ENCODE results near the gene IFT81.
A peak's percentile ranks its signal among the peaks of the same experiment; 100 is the strongest.
"Not testable (repeated sequence)": the region's sequence is repeated elsewhere in the genome, so short reads cannot be mapped to it uniquely, and the experiment has no call there.

Gene IFT81

DNA sequence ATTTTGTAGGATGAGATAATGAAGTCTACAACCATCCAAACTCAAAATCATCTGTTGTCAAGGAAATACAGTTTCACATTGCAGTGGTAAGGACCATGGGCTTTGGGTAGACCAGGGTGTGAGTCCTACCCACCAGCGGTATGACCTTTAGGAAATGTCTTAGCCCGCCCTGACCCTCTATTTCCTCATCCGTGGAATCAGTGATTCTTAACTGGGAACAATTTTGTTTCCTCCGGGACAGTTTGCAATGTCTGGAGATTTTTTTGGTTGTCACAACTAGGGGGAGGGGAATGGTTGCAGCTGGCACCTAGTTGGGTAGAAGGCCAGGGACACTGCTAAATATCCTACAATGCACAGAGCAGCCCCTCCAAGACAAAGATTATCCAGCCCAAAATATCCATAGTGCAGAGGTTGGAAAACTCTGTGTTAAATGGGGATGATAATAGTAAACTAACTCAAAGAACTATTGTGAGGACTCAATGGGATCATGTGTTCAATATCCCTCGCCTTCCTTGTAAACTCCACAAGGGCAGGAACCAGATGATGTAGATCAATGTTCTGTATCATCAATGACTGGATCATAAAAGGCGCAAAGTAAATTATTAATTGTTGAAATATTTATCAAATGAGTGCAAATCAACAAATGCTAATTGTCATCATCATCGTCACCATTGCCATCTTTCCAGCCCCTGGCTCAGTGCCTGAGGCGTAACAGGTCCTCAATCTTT is 15.7 kb upstream of the IFT81 start:
- DNase-seq = no peak

DNA sequence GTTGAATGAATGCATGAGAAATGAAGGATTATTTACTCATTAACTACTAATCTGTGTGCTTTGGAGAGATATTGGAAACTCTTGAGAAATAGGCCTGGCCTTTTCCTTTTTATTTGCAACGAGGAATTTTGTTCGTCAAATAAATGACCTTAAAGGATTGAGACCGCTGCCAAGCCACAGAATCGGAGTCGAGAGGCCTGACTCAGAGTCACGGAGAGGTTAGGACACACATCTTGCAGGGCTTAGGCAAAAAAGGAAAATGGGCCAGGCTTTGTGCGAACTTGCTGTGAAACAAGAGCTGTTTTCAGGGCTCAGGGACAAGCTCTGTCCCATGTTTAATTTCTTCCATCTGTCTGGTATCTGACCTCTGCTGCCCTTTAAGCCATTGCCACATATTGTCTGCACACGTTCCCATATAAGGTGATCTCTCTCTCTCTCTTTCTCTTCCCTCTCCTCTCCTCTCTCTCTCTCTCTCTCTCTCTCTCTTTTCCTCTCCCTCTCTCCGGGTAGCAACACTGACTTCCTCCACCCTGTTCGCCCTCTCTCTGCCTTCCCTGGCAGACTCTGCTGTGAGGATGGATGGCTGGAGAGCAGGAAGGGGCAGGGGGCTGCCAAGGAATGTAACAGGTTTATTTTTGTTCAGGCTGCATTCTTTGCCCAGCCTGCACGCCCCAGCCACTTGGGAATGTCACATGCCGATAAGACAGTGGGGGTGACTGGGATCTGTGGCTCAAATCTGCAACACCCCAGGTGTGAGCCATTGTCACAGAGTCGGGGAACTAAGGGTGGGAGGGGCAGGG is 14.9 kb upstream of the IFT81 start:
- peak; percentile 63 for DNase-seq

DNA sequence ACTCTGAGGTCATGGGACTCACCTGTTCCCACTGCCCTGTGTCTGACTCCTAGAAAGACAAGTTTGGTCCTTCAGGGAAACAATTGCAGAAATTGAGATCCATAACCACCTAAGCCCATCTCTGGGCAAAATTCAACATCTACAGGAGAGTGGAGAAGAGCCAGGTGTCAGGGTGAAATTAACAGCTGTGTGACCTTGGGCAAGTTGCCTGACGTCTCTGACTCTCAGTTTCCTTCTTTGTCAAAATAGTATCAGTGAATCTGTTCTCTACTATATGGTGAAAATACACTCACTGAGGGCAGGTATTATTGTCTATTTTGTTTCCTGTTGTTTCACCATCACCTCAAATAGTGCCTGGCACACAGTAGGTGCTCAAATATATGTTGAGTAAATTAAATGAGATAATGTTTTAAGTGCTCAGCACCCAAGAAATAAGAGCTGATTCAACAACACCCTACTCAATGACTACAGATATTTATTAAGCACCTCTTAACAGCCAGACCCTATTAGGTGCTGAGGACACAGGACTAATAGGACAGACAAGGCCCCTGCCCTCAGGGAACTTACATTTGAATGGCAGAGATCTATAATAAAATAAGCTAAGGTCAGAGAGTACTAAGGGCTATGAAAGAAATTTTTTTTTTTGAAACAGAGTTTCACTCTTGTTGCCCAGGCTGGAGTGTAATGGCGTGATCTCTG is 14.2 kb upstream of the IFT81 start:
- DNase-seq = no peak

DNA sequence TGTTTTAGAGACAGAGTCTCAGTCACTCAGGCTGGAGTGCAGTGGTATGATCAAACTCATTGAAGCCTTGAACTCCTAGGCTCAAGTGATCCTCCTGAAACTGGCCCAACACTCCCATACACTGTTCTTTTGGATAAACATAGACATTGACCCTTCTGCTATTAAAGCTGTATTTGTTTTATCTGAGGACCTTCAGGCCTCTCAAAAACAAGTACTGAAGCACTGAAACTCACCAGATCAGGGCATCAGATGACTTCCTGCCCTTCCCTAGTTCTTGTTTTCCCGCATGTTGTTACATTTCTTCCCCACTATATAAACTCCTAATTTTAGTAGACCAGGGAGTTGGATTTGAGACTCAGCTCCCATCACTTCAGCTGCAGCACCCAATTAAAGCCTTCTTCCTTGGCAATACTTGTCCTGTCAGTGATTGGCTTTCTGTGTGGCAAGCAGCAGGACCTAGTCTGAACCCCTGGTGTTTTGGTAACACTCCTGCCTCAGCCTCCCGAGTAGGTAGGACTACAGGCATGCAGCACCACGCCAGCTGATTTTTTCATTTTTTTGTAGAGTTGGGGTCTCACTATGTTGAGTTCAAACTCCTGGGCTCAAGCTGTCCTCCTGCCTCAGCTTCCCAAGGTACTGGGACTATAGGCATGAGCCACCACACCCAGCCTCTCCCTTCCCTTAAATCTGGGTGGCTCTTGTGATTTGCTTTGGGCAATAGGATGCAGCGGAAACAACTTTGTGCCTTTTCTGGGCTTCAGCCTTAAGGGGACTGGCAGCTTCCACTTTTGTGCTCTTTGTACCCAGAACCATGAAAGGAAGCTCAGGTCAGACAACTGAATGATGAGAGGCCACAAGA is 12.5 kb upstream of the IFT81 start:
- DNase-seq = no peak

DNA sequence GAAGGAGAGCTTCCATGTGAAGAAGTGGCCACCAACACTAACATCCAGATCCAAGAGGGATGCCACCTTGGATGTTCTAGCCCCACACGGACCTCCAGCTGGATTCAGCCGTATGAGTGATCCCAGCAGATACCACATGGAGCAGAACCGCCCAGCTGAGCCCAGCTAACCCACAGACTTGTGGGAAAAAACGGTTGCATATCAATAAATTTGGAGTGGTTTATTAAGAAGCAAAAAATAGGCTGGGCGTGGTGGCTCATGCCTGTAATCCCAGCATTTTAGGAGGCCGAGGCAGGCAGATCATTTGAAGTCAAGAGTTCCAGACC is 11.9 kb upstream of the IFT81 start:
- no peak for DNase-seq

DNA sequence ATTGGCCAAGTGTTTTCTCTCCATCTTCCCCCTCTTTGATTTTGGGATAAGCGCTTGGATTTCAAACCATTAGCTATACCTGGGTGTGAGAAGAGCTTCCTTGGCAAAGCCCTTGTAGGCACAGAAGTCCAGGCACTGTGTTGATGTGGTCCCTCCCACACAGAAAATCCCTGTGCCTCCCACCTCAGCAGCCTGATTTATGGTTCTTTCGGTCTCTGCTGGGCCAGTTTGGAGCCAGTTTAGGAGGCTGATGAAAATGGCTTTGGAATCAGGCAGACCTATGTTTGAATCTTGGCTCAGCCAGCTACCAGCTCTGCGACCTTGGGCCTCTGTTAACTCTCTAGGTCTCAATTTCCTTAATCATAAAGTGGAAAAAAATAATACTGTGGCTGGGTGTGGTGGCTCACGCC is 9.6 kb upstream of the IFT81 start:
- DNase-seq = no peak

DNA sequence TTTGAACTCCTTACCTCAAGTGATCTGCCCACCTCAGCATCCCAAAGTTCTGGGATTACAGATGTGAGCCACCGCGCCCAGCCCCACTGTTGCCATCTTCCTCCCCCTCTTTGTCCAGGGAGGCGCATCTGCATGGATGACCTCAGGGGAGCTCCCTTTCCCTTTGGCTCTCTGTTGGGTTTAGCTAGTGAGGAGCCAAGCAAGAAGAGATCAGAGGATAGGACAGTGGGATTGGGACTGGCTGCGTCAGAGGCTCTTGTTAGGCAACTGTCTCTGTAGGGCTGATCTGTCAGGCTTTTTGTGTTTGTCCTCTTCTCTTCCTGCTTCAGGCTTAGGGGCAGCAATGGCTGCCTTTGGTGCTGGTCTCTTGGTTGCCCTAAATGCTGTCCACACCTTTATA is 8.5 kb upstream of the IFT81 start:
- DNase-seq = no peak

DNA sequence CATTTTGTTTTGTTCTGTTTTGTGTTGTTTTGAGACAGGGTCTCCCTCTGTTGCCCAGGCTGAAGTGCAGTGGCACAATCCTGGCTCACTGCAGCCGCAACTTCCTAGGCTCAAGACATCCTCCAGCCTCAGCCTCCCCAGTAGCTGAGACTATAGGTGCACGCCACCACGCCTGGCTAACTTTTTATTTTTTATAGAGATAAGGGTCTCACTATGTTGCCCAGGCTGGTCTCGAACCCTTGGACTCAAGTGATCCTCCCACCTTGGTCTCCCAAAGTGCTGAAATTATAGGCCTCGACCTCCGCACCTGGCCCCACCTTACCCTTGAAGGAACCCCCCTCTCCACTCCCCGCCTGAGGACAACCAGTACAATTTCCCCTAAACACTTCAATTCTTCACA is 7.5 kb upstream of the IFT81 start:
- no peak for DNase-seq

DNA sequence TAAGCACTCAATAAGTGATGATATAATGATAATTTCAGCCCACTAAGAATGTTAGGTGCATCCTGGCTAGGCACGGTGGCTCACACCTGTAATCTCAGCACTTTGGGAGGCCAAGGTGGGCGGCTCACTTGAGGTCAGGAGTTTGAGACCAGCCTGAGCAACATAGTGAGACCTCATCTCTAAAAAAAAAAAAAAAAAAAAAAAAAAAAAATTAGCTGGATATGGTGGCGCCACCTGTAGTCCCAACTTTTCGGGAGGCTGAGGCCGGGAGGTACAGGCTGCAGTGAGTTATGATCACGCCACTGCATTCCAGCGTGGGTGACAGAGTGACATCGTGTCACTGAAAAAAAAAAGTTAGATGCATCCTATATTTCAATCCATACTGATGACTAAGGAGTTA is 6.9 kb upstream of the IFT81 start:
- DNase-seq = not testable (repeated sequence)

DNA sequence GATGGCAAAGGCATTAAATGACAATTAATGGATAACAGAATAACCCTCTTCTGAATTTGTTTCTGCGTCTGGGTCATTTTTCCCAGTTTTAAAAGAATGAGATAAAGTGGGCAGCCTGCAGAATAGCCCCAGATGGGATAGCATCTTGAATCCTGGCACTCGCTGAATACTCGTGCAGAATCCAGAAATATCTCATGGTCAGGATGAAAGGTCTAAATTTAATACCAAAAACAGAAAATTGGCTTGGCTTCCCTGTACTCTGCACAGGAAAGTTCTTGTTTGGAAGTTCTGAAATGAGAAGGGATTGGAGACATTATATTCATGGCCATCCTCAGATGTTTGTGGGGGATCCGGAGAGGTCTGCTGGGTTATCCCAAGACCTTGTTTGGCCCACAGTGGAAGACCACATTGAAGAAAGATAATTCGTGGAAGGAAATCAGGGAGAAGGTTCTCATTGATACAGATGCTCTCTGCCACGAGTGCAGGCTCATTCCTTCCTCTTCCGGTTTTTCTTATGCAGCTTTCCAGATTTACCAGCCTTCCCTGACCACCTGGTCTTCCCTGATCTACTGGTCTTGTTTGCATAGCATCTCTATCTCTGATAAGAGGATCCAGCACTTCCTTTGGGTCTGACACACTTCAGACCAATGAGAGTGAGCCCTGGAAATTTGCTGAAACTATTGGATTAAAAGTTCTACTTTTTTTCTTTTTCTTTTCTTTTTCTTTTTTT is 6.0 kb upstream of the IFT81 start:
- DNase-seq = no peak

DNA sequence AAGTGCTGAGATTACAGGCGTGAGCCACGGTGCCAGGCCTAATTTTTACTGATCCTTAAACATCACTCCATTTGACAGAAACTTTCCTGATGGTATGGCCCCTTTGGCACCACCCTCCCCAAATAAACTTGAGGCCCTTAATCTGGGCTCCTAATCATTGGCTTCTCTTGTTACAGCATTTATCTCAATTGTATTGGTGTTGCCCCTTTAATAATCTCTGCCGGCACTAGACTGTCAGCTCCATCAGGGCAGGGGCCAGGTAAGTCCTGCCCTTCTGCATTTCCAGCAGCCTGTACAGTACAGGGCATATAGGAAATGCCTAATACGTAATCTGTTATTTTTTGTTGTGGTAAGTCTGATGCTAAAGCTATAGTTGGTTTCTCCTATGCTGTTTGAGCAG is 1.2 kb upstream of the IFT81 start:
- DNase-seq = no peak

DNA sequence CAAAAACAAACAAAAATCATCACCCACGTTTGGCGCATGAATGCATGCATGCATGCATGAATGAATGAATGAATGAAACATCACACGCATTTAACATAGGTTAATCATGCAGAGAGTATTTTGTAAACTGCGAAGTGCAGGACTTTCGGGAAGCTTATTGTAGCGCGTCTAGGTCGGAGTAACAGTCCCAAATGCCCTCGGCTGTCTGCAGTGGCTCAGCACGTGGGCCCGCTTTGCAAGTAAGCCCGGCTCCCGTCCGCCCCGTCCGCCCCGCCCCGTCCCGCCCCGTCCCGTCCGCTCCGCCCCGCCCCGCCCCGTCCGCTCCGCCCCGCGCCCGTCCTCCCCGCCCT is 263 bp upstream of the IFT81 start:
- no peak for DNase-seq

DNA sequence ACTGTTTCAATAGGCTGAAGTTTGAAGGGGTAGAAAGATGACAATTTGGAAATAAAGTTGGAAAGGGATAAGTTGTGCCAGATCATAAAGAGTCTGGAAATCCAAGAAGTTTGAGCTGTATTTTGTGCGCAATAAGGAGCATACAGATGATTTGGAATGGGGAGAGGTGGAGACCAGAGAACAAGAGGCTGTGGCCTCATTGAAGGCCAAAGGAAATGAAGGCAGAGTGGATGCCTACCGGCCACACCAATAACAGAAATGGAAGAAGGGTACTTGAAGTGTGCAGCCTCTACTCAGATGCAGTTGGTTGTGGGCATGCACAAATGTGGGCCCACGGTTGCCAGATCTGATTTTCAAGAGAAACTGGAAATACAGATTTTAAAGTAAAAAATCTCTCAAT is 2.4 kb downstream of the IFT81 start:
- no peak for DNase-seq

DNA sequence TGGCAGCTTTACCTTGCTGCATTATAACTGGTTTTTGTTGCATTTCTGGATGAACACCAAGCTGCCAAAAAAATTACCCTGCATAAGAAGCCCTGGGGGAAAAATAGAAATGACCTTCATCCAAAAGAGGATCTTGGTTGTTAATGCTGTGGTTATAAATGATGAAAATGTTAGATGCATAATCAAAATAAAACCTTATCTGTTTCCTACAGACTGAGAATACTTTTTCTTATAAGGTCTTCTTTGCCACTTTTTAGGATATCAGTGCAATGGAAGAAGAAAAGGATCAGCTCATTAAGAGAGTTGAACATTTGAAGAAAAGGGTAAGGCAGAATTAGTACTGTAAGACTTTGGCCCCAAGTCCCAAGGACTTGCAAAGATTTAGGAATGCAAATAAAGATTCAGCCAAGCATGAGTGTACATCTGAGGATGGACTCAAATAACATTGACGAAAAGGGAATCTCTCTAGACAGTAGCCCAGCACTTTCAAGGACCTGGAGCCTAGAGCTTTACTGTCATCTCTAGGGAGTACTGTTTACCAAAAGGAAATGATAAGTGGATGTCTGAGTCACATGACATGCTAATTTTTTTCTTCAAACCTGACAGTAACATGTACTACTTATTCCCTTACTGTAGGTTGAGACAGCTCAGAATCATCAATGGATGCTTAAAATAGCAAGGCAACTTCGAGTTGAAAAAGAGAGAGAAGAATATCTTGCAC is 10.7 kb downstream of the IFT81 start:
- DNase-seq = no peak

DNA sequence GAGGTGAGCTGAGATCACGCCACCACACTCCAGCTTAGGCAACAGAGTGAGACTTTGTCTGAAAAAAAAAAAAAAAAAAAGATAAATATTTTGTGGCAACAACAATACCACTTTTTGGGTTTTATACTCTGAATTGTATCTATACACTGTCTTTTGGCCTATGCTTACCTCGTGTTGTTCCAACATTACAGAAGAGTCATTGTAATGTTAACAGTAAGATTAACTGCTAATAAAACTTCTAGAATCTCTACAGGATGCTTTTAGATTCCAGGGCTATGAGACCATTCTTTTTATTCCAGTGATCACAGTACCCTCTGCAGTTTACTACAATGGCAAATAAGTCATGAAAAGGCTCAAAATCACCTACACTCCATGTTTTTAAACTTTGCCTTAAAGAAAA is 11.6 kb downstream of the IFT81 start:
- DNase-seq = no peak

DNA sequence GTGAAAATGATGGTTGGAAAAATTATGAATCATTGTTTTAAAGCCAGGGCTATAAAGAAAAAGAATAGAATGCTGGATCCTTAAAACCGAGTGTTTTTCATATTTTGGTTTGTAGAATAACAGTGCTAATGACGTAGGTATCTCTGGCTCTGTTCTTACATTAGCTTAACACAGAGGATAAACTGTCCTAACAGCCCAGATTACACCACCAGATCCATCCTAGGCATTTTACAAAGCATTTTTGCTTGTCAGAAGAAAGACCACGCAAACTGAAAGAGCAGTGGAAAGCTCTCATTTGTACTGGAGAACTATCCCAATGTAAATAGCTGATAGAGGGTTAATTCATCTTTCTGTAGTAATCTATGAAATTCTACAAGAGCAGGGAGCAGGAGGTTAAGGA is 13.6 kb downstream of the IFT81 start:
- DNase-seq = no peak

DNA sequence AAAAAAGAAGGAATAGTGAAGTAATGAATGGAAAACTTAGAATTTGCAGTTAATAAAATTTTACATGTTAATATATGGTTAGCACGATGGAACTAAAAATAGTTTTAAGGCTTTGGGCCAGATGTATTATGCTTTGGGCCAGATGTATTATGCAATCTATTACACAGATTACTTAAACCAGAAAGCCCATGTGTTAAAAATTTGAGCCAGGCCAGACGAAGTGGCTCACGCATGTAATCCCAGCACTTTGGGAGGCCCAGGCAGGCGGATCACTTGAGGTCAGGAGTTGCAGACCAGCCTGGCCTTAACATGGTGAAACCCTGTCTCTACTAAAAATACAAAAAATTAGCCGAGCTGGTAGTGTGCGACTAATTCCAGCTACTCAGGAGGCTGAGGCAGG is 17.2 kb downstream of the IFT81 start:
- no peak for DNase-seq

DNA sequence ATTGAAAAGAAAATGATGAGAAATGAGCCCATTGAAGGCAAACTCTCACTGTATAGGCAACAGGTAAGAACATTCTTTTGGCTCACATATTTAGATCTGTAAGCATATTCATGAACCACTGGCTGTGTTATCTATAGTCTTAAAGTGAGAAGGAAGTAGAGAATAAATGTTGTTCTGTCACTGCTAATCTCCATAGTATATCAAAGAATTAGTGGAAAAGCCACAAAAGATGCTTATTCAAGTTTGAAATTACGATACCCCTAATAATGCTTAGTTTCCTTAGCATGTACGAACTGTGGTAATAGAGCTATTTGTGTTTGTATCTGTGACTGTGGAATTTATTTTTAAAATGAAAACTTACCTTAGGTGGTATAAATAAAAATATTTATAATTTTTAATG is 22.8 kb downstream of the IFT81 start:
- DNase-seq = no peak

DNA sequence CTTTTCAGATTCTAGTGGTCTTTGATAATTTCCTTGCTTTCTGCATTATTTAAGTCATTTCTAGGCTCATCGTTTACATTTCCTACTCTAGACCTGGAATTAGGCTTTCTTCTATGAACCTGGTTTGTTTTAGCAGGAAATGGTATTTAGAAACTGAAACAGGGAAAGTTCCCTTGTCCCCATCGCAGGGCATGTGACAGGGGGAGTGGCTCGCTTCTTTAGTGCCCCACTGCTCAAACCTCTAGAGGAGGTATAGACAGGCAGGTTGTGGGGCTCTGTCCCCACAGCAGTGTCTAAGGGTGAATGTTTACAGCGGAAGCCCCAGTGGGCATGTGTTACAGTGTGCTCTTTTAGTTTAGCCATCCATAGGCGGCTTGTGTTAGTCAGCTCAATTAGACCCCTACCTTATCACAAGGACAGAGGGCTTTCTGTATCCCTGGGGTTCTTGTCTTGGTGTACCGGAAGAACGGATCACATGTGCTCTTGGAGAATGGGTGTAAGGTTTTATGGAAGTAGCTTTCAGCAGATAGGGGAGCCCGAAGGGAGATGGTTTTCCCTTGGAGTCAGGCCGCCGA is 25.0 kb downstream of the IFT81 start:
- no peak for DNase-seq

DNA sequence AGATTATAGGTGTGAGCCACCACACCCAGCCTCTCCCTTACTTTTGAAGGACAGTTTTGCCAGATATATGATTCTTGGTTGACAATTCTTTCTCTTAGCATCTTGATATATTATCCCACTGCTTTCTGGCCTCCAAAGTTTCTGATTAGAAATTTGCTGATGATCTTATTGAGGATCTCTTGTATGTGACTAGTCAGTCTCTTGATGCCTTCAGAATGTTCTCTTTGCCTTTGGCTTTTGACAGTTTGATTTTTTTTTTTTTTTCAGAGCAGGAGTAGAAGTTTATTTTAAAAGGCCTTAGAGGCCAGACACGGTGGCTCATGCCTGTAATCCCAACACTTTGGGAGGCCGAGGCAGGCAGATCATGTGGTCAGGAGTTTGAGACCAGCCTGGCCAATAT is 32.6 kb downstream of the IFT81 start:
- no peak for DNase-seq

DNA sequence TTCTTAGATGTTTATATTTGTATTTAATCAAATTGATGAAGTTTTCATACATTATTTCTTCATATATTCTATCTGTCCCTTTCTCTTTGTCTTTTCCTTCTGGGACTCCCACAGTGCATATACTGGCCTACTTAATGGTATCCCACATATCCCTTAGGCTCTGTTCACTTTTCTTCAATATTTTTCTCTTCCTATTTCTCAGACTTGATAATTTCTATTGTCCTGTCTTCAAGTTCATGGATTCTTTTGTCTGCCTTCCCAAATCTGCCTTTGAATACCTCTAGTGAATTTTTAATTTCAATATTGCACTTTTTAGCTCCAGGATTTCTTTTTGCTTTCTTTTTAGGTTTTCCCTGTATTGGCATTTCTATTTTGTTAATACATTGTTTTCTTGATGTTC is 33.4 kb downstream of the IFT81 start:
- no peak for DNase-seq
